AML-193 (cell line): ENCODE data around the gene WDR88.
"Not testable (repeated sequence)": the region's sequence is repeated elsewhere in the genome, so short reads cannot be mapped to it uniquely, and the experiment has no call there.

ENCODE experiments used
- DNase-seq, 2 experiments: peaks; one replicate each; lab custom pipeline; 2025; lab: John Stamatoyannopoulos, UW

The WDR88 gene

GRCh38 chr19:33171916-33172359 is 40.0 kb downstream of the WDR88 start:
- DNase-seq = no peak

- DNase-seq = no peak
Observed at GRCh38 chr19:33174186-33174585, 42.3 kb downstream of the WDR88 start.

DNA sequence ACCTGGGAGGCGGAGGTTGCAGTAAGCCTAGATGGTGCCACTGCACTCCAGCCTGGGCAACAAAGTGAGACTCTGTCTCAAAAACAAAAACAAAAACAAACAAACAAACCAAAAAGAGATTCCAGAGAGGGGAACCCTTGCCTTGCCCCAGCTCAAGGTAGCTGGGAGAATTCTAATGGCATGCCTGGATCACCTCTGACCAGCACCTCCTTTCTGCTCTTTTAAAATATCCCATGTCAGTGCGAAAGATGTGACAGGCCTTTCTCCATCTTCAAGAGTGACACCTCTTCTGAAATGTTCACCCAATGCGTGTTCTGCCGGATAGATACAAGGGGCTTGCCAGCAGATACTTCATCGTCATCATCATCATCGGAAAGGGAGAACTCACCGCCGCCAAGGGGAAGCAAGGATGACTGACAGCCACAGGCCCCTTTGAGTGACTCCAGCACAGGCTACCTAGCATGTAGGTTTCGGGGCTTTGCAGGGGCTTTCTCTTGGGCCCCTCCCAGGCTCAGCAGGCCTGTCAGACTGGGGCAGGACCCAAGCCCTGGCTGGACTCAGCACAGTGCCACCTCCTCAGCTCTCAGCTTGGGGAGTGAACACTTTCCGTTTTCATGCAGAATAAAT is 43.4 kb downstream of the WDR88 start:
- no peak for DNase-seq

DNA sequence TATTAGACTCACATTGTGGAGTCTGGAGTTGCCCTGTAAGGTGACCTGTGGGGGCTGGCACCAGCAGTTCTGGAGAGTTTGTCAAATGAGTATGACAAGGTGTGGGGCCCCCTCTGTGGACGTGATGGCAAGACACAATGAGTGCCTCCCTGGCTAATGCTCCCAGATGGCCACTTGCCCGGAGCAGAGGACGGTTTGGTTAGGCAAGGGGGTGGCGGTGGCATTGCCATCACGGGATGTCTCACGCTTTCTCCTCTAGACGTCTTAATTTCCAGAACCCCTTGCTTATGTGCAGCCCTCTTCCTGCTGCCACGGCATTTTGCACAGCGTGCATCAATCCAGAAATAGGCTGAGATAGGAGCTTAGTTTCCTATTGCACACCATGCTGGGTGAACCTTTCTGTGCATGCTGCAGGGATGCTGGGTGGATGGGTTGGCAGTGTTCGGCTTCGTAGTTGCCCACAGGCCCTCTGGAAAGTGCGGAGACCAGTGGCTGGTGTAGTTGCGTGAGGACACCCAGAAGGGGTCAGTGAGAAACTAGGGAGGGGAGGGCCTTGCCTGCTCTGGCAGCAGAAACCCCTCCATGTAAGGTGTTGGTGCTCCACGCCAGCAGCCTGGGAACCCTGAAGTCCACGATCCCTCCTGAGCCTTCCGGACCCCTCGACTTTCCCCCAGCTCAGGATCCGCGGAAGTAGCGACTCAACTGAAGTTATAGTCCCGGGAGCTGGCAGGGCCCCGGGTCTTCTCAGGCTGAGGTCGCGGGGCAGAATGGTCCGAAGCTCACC is 44.2 kb downstream of the WDR88 start:
- peak in 1 of 2 experiments; percentile 22 for DNase-seq

- peak; percentile 98 for DNase-seq
Observed at GRCh38 chr19:33176670-33177416, 44.9 kb downstream of the WDR88 start.

DNA sequence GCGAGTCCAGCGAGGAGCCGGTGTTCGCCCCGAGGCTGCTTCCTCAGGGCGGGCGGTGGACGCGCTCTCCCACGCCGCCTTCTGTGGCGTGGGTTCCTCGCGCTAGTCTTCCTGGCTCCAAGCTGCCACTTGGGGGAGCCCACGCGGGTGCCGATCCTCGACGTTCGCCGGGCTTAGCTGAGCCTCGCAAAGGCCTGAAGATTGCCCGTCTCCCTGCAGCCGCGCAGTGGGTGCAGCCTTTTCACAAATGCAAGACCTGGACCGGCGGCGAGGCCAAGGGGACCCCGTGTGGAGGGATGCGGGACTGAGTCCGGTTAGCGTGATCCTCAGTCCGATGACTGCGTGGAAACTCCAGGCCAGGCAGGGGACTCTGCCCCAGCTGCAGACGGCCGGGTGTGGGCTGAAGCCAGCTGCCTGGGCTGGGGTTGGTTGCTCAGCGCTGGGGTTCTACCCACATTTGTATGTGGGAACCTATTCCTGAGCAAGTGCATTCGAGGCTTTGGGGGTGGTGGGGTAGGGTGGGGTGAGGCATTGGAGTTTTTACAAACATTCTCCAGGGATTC is 45.6 kb downstream of the WDR88 start:
- DNase-seq = no peak

- DNase-seq = peak; percentile 64 to 75
Observed at GRCh38 chr19:33186431-33187182, 54.7 kb downstream of the WDR88 start.

GRCh38 chr19:33187183-33187540 is 55.2 kb downstream of the WDR88 start:
- peak in 1 of 2 experiments; percentile 74 for DNase-seq

DNA sequence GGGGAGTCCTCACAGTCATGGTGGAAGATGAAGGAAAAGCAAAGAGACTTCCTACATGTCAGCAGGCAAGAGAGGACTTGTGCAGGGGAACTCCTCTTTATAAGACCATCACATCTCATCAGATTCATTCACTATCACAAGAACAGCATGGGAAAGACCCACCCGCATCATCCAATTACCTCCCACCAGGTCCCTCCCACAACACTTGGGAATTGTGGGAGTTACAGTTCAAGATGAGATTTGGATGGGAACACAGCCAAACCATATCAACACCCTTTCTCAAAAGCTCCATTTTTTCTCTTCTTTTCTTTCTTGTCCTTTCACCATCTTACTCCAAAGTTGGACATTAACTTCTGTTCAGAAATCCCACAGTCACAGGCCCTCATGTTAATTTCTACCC is 57.5 kb downstream of the WDR88 start:
- DNase-seq = no peak

DNA sequence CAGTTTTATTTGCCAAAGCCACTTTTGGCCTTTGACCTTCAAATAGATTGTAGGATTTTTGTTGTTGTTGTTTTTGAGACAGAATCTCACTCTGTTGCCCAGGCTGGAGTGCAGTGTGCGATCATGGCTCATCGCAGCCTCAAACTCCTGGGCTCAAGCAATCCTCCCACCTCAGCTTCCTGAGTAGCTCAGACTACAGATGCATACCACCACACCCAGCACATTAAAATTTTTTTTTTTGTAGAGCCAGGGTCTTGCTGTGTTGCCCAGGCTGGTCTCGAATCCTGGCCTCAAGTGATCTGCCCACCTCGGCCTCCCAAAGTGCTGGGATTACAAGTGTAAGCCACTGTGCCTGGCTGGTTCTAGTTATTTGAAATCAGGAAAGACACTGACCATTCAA is 59.2 kb downstream of the WDR88 start:
- DNase-seq = not testable (repeated sequence)

- DNase-seq = no peak
Observed at GRCh38 chr19:33191501-33191900, 59.6 kb downstream of the WDR88 start.

DNA sequence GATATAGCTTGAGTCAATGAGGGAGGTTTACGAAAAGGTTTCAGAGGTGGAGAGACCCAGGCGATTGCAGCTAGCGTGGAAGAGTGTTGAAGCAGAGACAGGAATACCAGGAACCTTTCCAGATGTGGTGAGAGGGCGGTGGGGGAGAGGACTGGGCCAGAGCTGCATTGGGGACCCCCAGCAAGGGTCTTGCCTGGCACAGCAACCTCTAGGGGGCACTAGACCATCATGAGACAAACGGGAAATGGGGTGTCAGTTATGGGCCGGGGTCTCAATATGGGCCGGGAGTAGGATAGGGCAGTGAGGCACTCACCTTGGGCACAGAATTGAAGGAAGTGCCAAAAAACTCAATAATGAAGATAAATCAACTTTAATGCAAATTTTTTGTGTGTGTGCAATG is 60.1 kb downstream of the WDR88 start:
- no peak for DNase-seq

- no peak for DNase-seq
Observed at GRCh38 chr19:33193269-33193864, 61.5 kb downstream of the WDR88 start.

DNA sequence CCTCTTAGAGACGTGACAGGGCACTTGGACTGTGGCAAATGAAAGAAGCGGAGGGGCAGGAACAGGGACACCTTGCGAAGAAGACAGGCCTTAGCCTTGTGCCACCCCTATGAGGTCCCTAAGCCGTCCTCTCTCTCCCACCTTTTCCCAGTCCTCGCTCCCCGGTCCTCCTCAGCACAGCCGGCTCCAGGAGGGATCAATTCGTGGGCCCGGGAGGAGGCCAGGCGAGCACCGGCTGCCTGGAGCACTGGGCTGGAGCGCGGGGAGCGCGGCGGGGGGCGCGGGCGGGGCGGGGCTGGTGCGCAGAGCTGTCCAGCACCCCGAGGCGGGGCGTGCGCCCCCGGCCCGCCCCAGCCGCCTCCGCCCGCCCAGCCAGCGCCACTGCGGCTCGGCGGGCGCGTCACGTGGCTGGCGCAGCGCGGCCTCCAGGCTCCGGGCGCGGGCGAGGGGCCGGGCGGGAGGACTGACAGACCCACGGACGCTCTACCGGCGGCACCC is 62.0 kb downstream of the WDR88 start, which contains the start of gene LRP3:
TSS of gene LRP3 (plus strand) at position 466 of the 498 bp plus-strand sequence. CDS start 456 bp downstream, outside the sequence.
- DNase-seq = peak in 1 of 2 experiments; percentile 8

GRCh38 chr19:33194532-33194885 is 62.6 kb downstream of the WDR88 start:
- no peak for DNase-seq

DNA sequence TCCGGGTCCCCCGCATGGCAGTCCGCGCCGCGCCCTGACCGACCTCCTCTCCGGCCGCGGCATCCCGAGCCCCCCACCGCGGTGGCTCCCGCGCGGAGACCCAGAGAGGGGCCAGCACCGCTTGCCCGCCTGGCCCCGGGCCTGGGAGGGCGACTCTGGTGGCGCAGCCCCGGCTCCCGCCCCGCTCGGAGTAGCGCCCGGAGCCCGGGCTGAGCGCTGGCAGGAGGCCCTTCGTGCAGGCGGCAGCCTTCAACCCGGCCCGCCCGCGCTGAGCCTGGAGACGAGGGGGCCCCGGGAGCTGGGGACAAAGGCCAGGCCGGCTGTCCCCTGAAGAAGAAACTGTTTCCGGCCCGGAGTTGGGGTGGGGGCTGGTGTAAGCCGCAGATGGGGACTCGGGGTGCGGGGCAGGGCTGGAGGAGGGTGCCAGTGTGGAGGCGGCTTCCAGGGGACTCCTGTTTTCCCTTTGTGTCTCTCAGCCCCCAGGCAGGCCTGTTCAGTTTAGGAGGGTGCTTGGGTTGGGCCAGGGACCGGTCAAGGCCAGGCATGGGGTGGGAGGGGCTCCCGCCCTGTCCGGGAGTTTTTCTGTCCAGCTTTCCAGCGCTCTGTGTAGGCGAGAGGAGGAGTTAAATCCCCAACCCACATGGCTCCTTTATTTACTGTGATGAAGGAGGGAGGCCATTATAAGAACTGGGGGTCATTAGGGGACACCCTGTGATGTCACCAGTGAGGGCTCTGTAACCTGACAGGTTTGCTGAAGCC is 63.2 kb downstream of the WDR88 start:
- DNase-seq = peak in 1 of 2 experiments; percentile 12

DNA sequence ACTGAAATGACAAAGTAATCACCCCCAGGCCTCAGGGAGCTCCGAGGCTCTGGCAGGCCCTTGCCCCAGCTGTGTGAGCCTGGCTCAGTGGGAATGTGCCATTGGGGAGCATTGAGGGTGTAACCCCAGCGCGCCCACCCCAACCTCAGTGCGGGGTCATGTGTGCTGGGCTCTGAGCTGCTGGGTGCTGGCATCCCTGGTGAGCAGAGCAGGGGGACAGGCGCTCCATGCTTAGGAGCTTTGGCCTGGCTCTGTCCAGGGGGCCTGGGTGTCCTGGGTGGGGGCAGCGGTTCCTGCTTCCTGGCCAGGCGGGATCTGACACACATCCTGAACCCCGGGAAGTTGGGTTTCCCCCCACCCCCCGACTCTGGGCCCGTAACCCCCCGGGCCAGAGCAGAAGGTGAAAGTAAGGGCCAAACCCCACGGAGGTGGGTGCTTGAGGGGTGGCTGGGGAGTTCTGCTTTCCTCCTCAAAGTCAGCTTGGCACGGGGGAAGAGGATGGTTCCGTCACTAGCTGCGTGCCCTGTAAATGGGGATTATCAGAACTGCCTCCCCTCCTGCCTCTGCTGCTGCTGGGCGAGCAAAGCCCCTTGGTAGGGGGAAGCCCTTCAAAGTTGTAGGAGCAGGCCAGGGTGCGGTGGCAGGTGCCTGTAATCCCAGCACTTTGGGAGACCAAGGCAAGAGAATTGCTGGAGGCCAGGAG is 63.9 kb downstream of the WDR88 start:
- no peak for DNase-seq

DNA sequence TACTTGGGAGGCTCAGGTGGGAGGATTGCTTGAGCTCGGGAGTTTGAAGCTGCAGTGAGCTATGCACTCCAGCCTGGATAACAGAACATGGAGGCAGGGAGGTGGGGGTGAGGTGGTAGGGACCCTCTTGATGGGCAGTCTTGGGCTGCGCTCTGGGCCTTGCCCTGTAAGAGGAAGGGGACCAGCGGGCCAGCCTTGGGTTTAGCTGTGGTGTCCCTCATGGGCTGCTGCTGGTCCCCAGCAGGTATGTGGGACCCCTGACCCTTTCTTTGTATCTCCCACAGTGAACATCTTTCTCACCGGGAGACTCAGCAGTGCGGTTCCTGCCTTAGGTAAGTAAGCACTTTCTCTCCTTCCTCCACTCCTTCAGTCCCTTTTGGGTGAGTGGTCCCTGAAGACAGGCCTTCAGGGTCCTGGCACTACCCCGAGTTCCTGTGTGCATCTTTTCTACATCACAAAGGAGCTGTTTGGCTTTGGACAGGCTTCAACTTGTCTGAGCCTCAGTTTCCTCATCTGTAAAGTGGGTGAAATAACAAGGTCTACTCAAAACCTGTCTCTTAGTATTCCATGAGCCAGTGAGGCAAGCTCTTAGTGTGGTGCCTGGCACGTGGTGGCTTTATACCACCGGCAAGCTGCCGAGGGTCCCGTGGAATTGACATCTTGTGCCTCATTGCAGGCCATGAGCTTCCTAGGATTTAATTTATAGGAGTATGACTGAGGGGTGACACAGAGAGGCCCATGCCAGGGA is 64.7 kb downstream of the WDR88 start:
- no peak for DNase-seq

- no peak for DNase-seq
Observed at GRCh38 chr19:33197591-33198000, 65.7 kb downstream of the WDR88 start.
